Effector memory CD4-positive, alpha-beta T cell (primary cell): Measurements from ENCODE around the gene PLXNB2.

ENCODE experiments used
- DNase-seq, 3 donors: peaks; one replicate each; pipeline ENCODE4 v3.0.0-alpha.2; 2020
- H3K27ac ChIP-seq: 2 replicates; pipeline ENCODE4 v1.7.0; 2013; ENCODE audit warnings: mild to moderate bottlenecking, low read length, moderate library complexity; ENCODE audit not compliant: insufficient read depth, poor library complexity, severe bottlenecking
- H3K27me3 ChIP-seq: replicated peaks from 2 replicates; pipeline ENCODE4 v1.7.0; 2013; ENCODE audit warnings: mild to moderate bottlenecking, low read length; ENCODE audit not compliant: insufficient read depth, control insufficient read depth, poor library complexity, severe bottlenecking
- H3K36me3 ChIP-seq: 2 replicates; pipeline ENCODE4 v1.7.0; 2013; ENCODE audit warnings: mild to moderate bottlenecking, low read length, moderate library complexity; ENCODE audit not compliant: control insufficient read depth, insufficient read depth
- H3K4me1 ChIP-seq: 2 replicates; pipeline ENCODE4 v1.7.0; 2013; ENCODE audit warnings: low read length, mild to moderate bottlenecking; ENCODE audit not compliant: control insufficient read depth, insufficient read depth, poor library complexity, severe bottlenecking
- H3K4me3 ChIP-seq: 2 replicates; pipeline ENCODE4 v1.7.0; 2013; ENCODE audit warnings: low read length, low read depth, mild to moderate bottlenecking; ENCODE audit not compliant: insufficient read depth, poor library complexity, severe bottlenecking
- H3K9me3 ChIP-seq: 2 replicates; pipeline ENCODE4 v1.7.0; 2013; ENCODE audit warnings: mild to moderate bottlenecking, low read length, moderate library complexity; ENCODE audit not compliant: control insufficient read depth

The PLXNB2 gene

DNA sequence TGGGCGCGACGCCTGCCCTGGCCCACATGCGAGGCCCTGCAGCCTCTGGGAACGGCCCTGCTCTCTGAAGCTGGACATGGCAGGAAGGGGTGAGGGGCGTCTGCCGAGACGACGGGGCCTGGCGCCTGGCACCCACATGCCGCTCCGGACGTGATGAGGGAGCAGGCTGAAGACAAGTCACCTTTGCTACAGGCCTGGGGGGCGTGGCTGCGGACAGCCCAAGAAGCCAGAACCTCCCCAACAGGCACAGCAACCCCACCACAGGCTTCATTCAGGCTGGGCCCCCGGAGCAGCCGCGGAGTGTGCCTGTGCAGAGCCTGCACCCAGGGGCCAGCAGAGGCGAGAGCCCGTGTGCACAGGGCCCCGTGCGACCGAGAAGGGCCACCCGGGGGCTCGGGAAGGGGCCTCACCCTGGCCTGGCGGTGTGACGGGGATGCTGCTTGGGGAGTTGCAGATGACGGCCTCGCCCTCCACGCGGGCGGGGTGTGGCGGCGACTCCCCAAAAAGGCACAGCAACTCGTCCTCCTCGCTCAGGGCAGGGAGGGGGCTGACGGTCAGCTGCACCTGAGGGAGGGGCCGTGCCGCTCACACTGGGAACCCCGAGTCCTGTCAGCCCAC, 20.6 kb downstream of the PLXNB2 start:
- no peak overlapping the region for H3K27ac ChIP-seq
- no peak for DNase-seq
- H3K9me3 ChIP-seq = no peaks in the 10 kb centered on the region
- H3K4me1 ChIP-seq = no peaks in the 10 kb centered on the region
- no peak overlapping the region for H3K4me3 ChIP-seq
- no peaks in the 10 kb centered on the region for H3K36me3 ChIP-seq
- H3K27me3 ChIP-seq = peaks cover 4% of the 10 kb centered on the region

DNA sequence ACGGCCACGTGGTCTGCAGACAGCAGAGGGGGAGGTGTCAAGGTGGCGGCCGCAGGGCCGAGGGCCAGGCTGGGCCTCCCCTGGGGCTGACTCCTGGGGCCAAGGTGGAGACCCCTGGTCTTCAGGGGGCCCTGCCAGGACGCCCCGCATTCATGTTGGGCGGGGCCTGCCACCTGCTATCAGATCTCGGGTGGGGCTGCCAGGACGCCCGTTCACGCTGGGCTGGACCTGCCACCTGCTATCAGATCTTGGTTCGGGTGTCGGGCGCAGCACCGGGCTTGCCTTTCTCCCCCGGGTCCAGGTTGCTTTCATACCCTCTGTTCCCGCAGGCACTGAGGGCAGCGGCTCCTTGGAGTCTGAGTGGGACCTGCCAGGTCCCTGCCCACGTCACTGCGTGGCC, 21.2 kb downstream of the PLXNB2 start:
- H3K36me3 ChIP-seq = no peaks in the 10 kb centered on the region
- no peaks in the 10 kb centered on the region for H3K9me3 ChIP-seq
- DNase-seq = no peak
- no peaks in the 10 kb centered on the region for H3K27me3 ChIP-seq
- H3K27ac ChIP-seq = no peak overlapping the region
- no peak overlapping the region for H3K4me3 ChIP-seq
- H3K4me1 ChIP-seq = no peaks in the 10 kb centered on the region

DNA sequence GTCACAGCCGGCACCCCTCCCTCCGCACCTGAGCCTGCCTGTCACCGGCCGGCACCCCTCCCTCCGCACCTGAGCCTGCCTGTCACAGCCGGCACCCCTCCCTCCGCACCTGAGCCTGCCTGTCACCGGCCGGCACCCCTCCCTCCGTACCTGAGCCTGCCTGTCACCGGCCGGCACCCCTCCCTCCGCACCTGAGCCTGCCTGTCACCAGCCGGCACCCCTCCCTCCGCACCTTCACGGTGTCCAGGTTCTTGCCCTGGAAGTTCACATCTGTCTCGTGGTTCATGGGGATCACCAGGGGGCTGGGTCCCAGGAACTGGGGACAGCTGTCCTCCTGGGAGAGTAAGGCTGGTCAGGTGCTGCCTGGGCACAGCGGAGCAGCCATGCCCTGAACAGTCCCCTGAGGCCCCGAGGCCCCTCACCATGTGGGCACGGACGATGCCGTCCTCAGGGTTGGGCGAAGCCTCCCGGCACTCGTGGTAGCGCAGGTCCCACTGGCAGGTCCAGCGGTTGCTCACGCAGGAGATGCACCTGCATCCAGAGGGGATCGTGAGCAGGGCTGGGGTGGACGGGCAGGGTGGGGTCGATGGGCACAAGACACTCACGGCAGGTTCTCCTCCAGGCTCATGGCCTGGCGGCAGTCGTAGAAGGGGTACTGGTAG, 21.7 kb downstream of the PLXNB2 start:
- no peak overlapping the region for H3K27ac ChIP-seq
- no peaks in the 10 kb centered on the region for H3K9me3 ChIP-seq
- H3K36me3 ChIP-seq = no peaks in the 10 kb centered on the region
- no peaks in the 10 kb centered on the region for H3K27me3 ChIP-seq
- H3K4me3 ChIP-seq = no peak overlapping the region
- H3K4me1 ChIP-seq = no peaks in the 10 kb centered on the region
- DNase-seq = no peak

DNA sequence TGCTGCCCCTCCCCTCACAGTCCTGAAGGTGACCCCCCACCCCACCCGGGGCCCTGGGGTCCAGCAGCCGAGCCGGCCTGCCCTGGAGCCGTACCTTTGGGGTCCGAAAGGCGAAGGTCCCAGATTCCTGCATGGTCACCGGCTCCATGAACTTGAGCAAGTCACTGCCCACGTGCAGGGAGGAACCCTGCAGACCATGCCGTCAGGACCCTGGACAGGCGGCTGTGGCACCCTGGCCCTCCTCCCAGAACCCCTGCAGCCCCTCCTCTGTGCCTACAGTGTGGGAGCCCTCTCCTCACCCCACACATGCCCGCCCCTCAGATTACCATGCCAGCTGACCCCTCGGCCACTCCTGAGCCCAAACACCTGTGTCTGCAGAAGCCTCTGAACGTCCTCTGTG, 23.0 kb downstream of the PLXNB2 start:
- no peaks in the 10 kb centered on the region for H3K4me1 ChIP-seq
- H3K9me3 ChIP-seq = no peaks in the 10 kb centered on the region
- no peak for DNase-seq
- no peaks in the 10 kb centered on the region for H3K27me3 ChIP-seq
- no peak overlapping the region for H3K27ac ChIP-seq
- H3K36me3 ChIP-seq = no peaks in the 10 kb centered on the region
- no peak overlapping the region for H3K4me3 ChIP-seq

DNA sequence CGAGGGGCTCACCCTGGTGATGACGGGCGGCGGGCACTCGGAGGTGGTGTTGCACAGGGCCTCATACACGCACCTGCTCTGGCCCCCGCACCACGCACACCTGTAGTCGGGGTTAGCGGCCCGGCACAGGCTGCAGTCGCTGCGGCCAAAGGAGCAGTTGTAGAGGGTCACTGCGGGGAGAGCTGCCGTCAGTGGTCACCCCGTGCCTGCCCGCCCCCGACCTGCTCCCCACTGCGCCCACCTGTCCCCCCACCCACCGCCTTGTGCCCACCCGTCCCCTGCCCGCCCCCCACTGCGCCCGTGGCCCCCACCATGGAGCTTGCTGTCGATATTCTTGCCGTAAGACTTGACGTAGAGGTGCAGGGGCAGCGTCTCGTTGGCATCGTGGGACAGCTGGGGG, 23.6 kb downstream of the PLXNB2 start:
- Histone ChIP-seq H3K36me3 (no peaks in the 10 kb centered on the region), H3K27me3 (no peaks in the 10 kb centered on the region), H3K4me3 (no peak overlapping the region), H3K4me1 (no peaks in the 10 kb centered on the region), H3K9me3 (no peaks in the 10 kb centered on the region), H3K27ac (no peak overlapping the region)
- DNase-seq = no peak

DNA sequence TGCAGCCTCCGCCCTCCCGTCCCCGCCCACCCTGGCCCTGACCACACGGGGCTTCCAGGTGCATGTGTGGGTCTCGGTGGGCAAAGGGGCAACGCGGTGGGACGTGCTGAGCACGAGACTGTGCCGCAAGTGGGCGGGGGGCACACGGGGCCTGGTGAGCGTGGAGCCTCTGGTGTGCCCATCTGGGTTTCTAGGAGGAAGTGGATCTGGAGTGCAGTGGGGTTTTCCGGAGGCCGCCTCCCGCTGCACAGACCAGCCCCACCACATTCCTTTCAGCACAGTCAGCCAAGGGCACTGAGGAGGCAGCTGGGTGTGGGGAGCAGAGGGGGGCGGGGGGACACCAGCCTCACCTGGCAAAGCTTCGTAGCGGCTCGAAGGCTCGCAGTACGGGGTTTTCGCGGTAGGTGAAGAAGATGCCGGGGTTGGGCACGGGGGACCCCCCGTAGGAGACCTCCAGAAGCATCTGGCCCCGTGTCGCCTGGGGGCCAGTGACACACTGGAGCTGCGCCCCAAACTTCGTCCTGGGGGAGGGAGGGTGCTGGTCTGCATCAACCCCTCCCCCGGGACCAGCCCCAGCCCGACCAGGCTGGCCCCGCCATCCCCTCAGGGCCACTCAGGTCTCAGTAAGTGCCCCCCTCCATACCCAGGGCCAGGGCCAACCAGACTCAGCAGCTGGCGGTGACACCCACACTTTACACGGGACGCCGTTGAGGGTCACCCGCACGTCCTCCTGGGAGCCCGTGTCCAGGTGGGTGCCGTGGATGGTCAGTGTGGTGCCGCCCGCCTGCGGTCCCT, 24.9 kb downstream of the PLXNB2 start:
- Histone ChIP-seq H3K4me1 (no peaks in the 10 kb centered on the region), H3K27me3 (no peaks in the 10 kb centered on the region), H3K27ac (no peak overlapping the region), H3K36me3 (no peaks in the 10 kb centered on the region), H3K9me3 (no peaks in the 10 kb centered on the region), H3K4me3 (no peak overlapping the region)
- no peak for DNase-seq

DNA sequence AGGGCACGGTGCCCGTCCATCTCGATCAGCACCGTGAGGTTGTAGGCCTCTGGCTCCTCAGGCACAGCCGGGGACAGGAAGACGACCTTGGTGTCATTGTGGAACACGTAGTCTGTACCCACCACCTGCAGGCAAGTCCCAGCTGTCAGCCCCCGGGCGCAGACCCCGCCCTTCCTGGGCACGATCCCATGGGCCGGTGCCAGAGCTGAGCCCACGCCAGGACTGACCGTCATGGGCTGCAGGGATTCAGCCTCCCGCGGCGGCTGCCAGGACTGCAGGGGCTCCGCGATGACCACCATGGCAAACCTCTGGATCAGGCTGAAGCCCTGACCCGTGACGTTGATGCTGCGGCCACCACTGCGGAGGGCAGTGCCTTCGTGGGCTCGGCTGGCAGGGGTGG, 25.5 kb downstream of the PLXNB2 start:
- no peaks in the 10 kb centered on the region for H3K9me3 ChIP-seq
- no peak overlapping the region for H3K27ac ChIP-seq
- H3K4me3 ChIP-seq = no peak overlapping the region
- H3K36me3 ChIP-seq = no peaks in the 10 kb centered on the region
- H3K27me3 ChIP-seq = no peaks in the 10 kb centered on the region
- no peak for DNase-seq
- H3K4me1 ChIP-seq = no peaks in the 10 kb centered on the region

DNA sequence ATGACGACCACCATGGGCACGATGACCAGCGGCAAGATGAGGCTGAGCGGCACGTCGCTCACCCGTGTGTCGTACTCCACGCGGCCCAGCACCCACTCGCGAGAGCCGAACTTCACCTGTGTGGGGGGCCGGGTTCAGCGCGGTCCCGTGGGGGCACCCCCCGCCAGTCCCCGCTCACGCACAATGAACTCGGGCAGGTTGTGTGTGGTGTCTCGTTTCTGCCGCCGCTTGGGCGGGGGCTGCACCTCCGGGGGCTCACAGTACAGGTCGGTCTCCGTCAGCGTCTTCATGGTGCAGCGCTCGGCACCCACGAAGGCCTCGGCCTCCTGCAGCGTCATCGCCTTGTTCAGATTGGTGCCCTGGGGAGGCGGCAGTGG, 26.1 kb downstream of the PLXNB2 start:
- no peaks in the 10 kb centered on the region for H3K9me3 ChIP-seq
- no peak overlapping the region for H3K27ac ChIP-seq
- H3K4me1 ChIP-seq = no peaks in the 10 kb centered on the region
- H3K36me3 ChIP-seq = no peaks in the 10 kb centered on the region
- H3K27me3 ChIP-seq = no peaks in the 10 kb centered on the region
- H3K4me3 ChIP-seq = no peak overlapping the region
- DNase-seq = no peak

DNA sequence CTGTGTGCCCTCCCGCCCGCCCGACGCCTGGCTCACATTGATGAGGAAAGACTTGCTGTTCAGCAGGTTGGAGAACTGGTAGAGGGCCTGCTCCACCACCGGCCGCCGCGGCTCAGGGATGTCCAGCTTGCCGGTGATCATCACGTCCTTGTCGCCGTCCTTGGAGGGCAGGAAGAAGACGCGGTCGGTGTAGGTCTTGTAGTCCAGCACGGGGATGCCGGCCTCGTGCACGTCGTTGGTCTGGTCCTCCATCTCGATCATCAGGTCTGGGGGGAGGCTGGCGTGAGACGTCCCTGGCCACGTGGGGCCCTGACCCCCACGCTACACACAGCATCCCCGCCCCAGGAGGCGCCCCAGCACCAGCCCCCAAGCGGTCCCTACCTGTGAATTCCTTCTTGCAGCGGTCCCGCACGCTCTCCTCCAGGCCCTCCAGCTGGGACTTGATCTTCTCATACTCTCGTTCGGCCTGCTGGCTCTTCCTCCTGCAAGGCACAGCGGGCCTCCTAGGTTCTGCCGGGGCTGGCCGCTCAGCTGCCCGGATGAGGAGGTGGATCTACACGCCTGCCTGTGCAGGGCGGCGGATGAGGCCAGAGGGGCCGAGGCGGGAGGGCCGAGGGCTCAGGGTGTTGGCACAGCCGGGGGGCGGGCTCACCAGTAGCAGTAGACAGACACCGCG, 26.6 kb downstream of the PLXNB2 start:
- no peaks in the 10 kb centered on the region for H3K9me3 ChIP-seq
- H3K4me1 ChIP-seq = no peaks in the 10 kb centered on the region
- H3K27me3 ChIP-seq = no peaks in the 10 kb centered on the region
- no peaks in the 10 kb centered on the region for H3K36me3 ChIP-seq
- H3K27ac ChIP-seq = no peak overlapping the region
- no peak for DNase-seq
- no peak overlapping the region for H3K4me3 ChIP-seq
